ENCODE measurements around the gene ARPP21.

- TF ChIP-seq GATA1 (IDR thresholded peaks at IDR 0.05; ENCODE audit: low read depth, low read length) (no peak), POLR2A (IDR thresholded peaks at IDR 0.05; ENCODE audit: low read length) (no peak)
Measured at GRCh38 chr3:35601959-35602358, 37.4 kb upstream of the ARPP21 start.
